ENCODE results near the gene OTOS.

- no peak for TF ChIP-seq CTCF (conservative IDR thresholded peaks at IDR 0.05)
- no peak for TF ChIP-seq EZH2 (IDR thresholded peaks at IDR 0.05; ENCODE audit: low read depth)
Observed at GRCh38 chr2:240165034-240165433, 24.6 kb upstream of the OTOS start.
